ENCODE measurements around the gene DUOX1.

DUOX1 gene

DNA sequence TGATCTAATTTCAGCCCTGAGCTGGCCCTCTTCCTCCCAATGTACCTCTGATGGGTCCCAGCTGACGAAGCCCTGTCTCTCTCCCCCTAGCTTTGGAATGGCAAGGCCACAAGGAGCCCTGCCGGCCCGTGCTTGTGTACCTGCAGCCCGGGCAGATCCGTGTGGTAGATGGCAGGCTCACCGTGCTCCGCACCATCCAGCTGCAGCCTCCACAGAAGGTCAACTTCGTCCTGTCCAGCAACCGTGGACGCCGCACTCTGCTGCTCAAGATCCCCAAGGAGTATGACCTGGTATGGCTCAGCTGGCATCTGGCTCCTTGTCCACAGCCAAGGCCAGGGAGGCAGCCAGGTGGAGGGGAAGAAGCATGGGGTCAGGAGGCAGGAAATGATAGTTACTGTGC lies 14.2 kb downstream of the DUOX1 start:
- DNase-seq = no peak

DNA sequence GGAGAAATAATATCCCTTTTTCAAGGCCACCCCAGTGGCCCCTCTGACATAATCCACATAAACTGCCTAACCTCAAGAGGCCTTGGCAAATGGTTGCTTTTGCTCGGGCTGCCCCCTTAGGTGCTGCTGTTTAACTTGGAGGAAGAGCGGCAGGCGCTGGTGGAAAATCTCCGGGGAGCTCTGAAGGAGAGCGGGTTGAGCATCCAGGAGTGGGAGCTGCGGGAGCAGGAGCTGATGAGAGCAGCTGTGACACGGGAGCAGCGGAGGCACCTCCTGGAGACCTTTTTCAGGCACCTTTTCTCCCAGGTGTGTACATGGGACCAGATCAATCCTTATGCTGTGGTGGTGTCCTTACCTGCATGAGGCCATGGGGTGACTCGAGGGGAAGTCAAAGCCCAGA lies 15.0 kb downstream of the DUOX1 start:
- DNase-seq = no peak

DNA sequence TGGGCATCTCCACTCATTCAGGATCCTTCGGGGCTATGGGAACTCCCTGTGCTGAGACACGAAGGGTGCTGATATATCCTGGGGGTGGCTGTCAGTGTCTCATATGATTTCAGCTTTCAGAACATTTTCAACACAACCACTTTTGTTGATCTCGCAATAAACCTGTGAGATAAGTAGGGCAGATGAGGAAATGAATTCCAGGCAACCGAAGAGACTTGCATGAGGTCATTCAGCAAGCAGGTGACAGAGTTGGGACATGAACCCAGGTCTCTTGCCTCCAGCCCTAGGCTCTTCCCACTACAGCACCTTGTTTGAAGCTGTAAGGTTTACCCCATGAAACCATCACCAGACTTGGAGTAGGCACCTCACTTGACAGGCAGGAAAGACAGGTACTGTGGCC lies 16.6 kb downstream of the DUOX1 start:
- DNase-seq = no peak

DNA sequence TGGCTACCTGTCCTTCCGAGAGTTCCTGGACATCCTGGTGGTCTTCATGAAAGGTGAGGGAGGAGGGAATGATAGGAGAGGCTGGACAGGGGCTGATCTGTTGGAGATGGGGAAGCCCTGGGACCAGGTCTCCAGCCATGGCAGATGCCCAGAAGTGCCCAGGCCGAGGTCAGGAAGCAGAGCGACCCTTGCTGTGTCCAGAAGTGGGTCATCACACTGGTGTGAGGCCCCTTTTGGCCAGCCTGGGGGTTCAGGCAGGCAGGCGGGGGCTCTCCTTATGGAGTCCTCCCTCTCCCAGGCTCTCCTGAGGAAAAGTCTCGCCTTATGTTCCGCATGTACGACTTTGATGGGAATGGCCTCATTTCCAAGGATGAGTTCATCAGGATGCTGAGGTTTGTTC lies 17.8 kb downstream of the DUOX1 start:
- DNase-seq = no peak

DNA sequence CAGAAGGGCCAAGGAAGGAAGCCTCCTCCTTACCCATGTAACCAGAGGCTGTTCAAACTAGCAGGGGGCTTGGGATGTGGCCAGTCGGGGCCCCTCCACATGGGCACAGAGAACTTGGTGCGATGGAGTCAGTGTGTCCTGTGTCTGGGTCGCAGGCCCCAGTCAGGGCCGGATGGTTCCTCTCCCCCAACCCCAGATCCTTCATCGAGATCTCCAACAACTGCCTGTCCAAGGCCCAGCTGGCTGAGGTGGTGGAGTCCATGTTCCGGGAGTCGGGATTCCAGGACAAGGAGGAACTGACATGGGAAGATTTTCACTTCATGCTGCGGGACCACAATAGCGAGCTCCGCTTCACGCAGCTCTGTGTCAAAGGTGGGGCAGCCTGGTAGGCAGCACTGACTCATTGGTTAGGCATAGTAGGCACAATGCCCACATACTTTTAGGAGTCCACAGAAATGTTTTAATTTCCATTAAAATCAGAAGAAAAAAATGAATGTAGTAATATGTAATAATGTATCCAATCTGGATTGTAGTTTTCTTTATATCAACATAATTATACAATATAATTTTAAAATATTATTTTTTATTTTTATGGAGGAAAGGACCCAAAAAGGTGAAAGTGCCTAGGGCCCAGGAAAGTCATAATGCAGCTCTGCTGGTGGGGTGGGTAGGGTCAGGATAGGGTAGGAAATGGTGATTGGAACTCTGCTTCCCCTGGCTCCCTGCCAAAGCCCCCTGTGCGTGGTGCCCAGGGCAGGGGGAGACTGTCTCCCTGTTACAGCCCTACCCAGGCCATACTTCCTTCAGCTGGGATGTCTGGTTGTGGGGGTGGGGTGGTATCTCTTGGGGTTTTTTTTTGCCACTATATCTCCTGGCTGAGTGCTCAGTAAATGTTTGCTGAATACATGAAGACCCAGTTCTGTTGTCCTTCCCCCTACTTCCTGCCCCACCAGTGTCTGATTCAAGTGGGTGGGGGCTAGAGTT lies 18.6 kb downstream of the DUOX1 start:
- no peak for DNase-seq

DNA sequence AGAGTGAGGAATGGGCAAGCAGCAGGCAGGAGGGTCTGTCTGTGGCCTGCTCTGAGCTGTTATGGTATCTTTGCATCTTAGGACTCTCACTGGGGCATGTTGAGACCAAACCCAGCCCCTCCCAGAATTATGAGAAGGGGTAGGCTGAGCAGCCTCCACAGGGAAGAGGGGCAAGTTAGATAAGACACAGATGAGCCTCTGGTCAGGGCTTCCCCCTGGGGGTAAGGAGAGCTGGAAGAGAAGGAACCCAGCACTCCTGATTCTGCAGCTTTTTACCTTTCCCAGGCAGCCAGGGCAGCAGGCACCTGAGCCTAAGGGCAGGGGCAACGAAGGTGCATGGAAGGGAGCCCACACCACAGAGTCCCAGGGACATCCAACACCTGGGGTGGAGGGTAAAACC lies 19.3 kb downstream of the DUOX1 start:
- DNase-seq = no peak

DNA sequence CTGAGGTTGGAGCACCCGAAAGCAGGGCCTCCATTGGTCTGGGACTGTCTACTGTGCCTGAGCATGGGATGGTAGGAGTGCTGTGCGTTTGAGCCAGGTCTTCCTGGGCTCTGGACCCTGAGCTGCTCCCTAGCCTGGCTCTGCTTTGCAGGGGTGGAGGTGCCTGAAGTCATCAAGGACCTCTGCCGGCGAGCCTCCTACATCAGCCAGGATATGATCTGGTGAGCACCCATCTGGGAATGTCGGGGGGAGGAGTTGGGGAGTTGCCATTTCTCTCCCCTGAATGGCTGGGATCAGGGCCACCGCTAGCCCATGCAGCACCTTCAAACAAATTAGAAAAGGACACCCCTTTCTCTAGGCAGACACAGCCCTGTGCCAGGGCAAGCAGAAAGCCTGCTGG lies 20.7 kb downstream of the DUOX1 start:
- DNase-seq = peak; percentile 15

DNA sequence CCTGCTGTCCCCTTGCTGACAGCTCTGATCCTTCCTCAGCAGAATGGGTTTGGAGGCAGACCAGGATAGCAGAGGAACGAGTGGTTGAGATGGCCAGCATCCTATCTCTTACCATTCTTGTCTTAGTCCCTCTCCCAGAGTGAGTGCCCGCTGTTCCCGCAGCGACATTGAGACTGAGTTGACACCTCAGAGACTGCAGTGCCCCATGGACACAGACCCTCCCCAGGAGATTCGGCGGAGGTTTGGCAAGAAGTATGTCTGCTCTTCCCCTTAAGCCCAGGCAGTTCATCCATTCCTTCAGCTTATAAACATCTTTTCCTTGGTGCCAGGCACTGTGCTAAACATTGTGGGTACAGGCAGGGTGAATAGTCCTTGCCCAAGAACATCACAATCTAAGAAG lies 21.2 kb downstream of the DUOX1 start:
- DNase-seq = no peak

DNA sequence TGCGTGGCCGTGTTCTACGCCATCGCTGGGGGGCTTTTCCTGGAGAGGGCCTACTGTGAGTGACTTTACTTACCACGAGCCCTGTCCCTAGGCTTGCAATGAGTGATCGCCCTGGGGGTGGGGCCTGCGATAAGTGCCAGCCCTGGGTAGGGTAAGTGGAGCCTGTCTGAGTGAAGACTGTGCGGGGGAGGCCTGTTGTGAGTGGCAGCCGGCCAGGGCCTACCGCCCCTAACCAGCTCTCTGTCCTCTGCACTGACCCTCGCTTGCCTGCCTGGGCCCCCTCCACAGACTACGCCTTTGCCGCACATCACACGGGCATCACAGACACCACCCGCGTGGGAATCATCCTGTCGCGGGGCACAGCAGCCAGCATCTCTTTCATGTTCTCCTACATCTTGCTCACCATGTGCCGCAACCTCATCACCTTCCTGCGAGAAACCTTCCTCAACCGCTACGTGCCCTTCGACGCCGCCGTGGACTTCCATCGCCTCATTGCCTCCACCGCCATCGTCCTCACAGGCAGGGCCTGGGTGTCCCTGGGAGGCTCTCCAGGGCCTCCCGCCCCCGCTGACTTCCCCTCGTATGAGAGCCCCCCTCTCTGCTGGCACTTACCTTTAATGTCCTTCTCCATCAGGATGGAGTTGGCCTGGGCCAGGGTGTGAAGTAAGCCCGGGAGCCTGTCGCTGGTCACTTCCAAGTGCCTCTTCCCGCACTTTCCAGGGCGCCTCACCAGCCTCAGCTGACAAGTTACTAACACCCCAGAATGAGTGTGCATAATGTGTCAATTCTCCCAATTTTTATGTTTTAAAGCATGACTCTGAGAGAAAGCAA lies 22.4 kb downstream of the DUOX1 start:
- DNase-seq = no peak

DNA sequence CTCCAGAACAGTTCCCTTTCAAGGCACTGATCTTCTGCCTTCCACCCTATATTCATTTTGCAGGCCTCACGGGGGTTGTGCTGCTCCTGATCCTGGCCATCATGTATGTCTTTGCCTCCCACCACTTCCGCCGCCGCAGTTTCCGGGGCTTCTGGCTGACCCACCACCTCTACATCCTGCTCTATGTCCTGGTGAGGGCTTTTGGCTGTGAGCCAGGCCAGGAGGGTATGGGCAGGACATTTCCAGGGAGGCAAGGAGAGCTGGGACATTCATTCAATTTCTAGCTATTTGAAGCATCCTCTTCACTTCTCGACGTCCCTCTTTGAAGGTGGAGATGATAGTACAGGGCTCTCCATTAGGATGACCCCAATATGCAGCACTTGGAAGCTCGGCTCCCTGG lies 25.9 kb downstream of the DUOX1 start:
- no peak for DNase-seq

DNA sequence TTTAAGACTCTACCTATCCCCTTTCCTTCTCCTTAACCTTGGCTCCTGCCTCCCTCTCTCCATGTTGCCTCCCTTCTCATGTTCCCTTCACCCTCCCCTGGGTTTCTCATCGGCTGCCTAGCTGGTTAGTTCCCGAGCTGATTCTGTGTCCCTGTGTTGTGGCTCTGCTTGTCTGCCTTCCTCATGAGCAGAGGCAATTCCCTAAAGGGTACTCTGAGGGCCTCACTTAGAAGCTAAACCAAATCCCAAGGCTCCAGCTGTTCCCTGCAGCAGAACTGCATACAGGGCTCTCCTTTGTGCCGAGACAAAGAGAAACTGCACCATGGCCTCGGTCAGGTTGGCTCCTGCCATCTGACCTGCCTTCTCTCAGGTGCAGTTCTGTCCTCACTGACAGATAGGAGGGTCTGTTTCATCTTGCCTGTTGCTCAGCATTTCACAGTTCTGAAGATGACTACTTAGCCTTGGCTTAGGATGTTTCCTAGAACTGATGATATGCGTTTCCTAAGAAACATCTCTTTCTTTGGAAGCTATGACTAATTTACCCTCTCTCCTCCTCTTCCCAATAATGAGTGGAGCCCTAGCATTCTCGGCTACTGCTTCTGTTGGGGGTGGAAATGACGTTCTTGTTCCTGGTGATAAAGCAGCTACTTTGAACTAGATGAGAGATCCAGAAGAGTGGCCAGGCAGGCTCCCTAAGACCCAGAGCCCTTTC lies 27.1 kb downstream of the DUOX1 start:
- DNase-seq = peak; percentile 70

DNA sequence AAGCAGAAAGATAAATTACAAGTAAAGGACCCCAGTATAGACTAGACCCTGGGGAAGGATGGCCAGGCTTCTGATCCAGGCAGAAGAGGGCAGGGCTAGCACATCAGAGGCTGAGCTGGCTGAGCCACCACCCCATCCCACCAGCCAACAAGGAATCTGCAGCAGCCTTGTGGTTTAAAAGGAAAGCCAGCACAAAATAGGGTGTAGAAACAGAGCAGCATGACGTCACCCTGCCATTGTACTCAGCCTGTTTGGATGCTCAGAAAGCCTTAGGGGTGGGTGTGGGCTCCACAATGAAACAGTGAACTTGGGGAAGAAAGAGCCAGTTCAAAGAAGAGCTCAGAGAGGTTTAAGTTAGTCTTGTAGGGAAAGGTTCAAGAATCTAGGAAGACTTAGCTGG lies 28.2 kb downstream of the DUOX1 start:
- peak; percentile 79 for DNase-seq

DNA sequence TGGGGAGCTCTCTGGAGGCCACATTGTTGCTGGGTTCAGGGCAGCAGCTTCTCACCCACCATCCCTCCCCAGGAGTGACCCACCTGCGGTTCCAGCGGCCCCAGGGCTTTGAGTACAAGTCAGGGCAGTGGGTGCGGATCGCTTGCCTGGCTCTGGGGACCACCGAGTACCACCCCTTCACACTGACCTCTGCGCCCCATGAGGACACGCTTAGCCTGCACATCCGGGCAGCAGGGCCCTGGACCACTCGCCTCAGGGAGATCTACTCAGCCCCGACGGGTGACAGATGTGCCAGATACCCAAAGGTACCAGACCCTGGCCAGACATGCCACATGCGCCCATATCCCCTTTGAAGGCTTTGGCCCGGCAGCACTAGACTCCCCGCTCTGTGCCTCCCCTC lies 31.9 kb downstream of the DUOX1 start:
- DNase-seq = no peak

DNA sequence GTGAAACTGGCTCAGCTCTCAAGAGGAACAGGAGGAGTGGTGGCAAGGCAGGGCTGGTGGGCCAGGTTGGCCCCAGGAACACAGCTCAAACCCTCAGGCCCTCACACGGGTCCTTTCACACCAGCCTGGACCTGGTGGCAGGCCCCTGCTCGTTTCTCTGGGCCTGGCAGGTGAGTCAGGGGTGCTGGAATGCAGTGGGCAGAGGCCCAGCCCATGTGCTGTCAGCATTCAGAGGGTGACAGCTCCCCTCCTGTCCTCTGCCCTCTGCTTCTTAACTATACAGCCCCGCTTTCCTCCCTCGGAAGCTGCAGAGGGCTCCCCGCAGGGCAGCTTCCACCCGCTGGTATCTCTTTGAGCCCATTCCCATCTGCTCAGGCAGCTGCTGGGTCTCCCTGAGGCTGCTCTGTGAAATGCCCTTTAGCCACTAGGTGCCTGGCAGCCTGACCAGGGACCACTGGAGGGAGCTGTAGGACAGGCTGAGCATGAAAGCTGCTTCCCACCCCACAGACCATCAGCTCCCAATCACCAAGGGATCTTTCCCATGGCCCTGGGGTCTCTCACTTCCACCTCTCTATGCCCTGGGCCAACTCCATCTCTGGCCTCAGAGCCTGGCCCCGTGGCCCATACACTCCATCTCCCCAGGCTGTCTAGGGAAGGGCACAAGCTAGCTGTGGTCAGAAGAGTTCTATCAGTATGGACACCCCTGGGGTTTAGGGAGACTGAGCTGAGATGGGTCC lies 33.1 kb downstream of the DUOX1 start:
- peak; percentile 78 for DNase-seq

DNA sequence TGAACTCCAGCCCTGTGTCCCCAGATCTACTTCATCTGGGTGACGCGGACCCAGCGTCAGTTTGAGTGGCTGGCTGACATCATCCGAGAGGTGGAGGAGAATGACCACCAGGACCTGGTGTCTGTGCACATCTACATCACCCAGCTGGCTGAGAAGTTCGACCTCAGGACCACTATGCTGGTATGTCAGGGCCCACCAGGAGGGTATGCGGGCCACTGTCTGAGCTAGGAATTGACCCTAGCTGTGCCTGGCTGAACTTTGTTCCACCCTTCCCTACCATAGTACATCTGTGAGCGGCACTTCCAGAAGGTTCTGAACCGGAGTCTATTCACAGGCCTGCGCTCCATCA lies 33.7 kb downstream of the DUOX1 start:
- DNase-seq = no peak

DNA sequence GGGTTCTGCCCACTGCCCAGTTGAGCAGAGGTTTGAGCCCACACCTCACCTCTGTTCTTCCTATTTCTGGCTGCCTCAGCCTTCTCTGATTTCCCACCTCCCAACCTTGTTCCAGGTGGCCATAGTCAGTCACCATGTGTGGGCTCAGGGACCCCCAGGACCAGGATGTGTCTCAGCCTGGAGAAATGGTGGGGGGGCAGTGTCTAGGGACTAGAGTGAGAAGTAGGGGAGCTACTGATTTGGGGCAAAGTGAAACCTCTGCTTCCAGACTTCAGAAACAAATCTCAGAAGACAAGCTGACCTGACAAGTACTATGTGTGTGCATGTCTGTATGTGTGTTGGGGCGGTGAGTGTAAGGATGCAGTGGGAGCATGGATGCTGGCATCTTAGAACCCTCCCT lies 35.1 kb downstream of the DUOX1 start:
- no peak for DNase-seq

DNA sequence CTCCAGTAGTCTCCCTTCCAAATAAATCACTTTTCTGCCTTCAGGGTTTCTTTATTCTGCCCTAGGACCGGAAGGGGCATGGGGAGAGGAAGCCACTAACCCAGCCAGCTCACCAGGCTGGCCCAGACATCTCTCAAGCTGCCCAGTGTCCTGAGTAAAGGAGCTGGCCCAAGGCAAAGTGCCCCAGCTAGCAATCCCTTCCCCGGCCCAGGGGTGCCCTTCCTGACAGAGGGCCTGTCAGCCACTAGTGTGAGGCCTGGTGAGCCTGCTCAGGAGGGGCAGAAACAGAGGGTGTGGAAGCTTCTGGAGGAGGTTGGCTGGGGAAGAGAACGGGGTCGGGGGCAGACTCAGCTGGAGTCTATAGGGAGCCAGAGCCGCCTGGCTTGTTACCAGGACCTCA lies 35.7 kb downstream of the DUOX1 start:
- no peak for DNase-seq

DNA sequence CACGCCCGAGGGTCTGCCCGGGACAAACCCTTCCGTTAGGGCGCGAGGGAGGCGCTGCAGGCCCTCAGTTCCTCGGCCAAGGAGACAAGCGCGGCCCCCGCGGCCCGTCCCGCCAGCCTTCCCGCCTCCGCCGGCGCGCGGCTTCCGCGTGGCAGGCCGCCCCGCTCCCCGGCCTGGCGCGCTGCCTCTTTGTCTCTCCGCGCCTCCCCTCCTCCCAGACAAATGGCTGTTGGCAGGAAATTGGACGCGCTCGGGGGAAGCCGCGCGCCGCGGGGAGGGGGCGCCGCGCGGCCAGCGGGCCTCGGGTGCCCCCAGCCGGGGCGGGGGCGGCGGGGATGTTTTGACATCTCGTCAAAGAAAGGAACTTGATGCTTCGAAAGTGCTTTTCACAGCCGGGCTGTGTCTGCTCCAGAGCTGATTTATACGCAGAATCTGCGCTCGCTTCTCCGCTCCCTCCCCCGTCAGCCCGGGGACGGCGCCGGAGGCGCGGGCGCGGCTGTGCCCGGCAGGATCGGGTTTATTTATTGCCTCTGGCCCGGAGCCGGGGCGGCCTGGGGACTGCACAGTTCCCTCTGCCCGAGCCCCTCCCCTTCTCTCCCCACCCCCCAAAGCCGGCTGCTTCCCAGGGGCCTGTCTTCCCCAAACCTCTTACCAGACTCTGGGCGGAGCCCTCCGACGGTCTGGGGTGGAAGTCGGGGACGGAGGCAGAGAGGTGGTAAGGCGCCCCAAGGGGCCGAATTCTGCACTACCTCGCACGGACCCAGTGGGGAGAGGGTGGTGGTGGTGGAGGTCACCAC lies 37.2 kb downstream of the DUOX1 start:
- peak; percentile 90 for DNase-seq

DNA sequence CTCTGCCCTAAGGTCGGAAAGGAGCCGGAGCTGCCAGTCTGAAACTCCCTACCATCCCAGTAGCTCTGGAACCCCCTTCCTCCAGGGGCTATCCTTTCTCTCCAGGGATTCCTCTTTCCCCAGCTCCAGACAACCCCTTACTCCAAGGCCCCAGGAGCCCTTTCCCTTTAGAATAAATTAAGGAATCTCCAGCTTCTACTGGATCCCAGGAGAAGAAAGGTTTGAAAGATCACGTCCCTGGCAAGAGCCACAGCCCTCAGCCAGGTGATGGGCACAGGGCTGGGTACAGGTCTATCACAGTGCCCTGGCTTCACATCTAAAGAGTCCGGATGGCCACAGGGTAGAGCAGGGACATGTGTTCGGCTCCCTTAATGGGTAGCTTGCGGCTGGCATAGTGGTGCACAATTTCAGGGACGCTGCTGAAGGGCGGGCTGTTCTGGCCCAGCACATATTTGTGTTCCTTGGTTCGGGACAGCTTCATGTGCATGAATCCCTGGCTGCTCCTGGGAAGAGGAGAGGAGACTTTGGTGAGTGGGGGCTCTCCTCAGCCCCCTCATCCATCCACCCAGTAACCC lies 37.9 kb downstream of the DUOX1 start:
- DNase-seq = no peak

DNA sequence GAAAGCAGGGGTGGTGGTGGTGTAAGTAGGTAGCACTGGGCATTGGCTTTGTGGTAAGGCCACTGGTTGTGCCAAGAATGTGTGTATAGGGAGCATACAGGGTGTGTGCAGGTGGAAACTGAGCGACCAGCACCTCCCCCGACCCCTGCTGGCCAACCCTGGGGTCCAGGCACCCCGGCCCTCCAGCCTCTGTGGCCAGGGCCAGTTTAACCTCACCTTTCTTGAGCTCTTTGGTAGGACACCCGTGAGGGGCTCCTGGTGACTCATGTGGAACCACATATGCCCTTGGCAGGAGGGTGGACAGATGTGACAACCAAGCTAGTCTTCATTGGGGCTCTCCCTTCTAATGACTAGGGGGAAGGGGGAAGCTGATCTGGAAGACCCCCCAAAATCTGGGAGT lies 38.5 kb downstream of the DUOX1 start:
- DNase-seq = no peak
